H1 (cell line): ENCODE results near the gene CEBPB. TPM values are rescaled to one million over a fixed set of nuclear protein-coding genes. Genes with fewer than 3 reads are reported as not detected.

Experiments used
- BACH1 ChIP-seq: IDR thresholded peaks from 2 replicates; pipeline ENCODE4 v1.6.1; 2012; ENCODE audit warnings: low read length, improper control_type of control experiment
- polyA plus RNA-seq, 7 experiments: library from polyadenylated mRNA; depleted of rRNA in 3 of 7; stranded (reverse) in 5 of 7; unstranded in 2 of 7; fragments of >200 nt in 5 of 7; fragments of 200-250 nt in 2 of 7; gene quantifications; 1 replicate in 5 of 7; 2 replicates in 1 of 7; 4 replicates in 1 of 7; pipeline versions ENCODE4 v1.2.1 to v1.2.3, GENCODE V29; 2011 to 2013; ENCODE audit warnings: missing spikeins in 2 of 7, mixed read lengths in 2 of 7
- total RNA-seq: library from RNA; stranded (reverse); fragmentation: NEBNext Ultra II Directional; extraction: Animal tissue kit (Norgen Biotek cat#: 25700); gene quantifications from 2 replicates; pipeline ENCODE4 v1.2.1, GENCODE V29; 2021

Gene CEBPB
- total and polyA plus RNA-seq, 2 of the 8 experiments (the other 6 are each of a cell fraction or from before 2014, with no cell fraction given): 7.1 to 24.1 TPM

- no peak for TF ChIP-seq BACH1
Measured at GRCh38 chr20:50237349-50237748, 46.7 kb downstream of the CEBPB start (continued).
